Panc1 (cell line): ENCODE measurements around the gene ACO1. TPM values are rescaled to one million over a fixed set of nuclear protein-coding genes. Genes with fewer than 3 reads are reported as not detected.

Experiments used
- ATAC-seq: fragments of 200-7000 bp; cut with Tn5 transposase; 2 replicates; pipeline ENCODE4 v1.9.1; 2020; ENCODE audit warnings: mild to moderate bottlenecking, moderate library complexity
- BruUV-seq: library from RNA; stranded (reverse); fragments of 400-500 nt; replicated peaks from 2 replicates; lab custom pipeline; 2021; lab: Mats Ljungman, UMichigan
- CTCF ChIA-PET: fragments of 300-600 bp; sonication (Branson Sonifier 250); formaldehyde crosslinking; loops from one replicate; lab custom pipeline; 2022; ENCODE audit warnings: antibody characterized with exemption; lab: Charles Lee
- POLR2A ChIA-PET: fragments of 300-600 bp; sonication (Branson Sonifier 250); formaldehyde crosslinking; loops from one replicate; lab custom pipeline; 2022; ENCODE audit warnings: antibody characterized with exemption; lab: Charles Lee
- DNase-seq: peaks from one replicate; pipeline ENCODE4 v3.0.0-alpha.2; 2010; ENCODE audit warnings: low read depth, low spot score
- H3K27ac ChIP-seq: 2 replicates; pipeline ENCODE4 v1.5.1; 2011; ENCODE audit warnings: mild to moderate bottlenecking, low read length, inconsistent platforms
- H3K27me3 ChIP-seq: fragments of 200-500 bp; sonication (Bioruptor generic); 2 replicates; pipeline ENCODE4 v1.6.0; 2014; ENCODE audit warnings: low read length, inconsistent platforms; ENCODE audit not compliant: control insufficient read depth, insufficient read depth
- H3K36me3 ChIP-seq: fragments of 200-500 bp; sonication (Bioruptor generic); 2 replicates; pipeline ENCODE4 v1.5.1; 2014; ENCODE audit warnings: inconsistent platforms, mild to moderate bottlenecking, low read length, moderate library complexity; ENCODE audit not compliant: control insufficient read depth, insufficient read depth
- H3K4me1 ChIP-seq: 2 replicates; pipeline ENCODE4 v1.5.1; 2011; ENCODE audit warnings: inconsistent platforms, mild to moderate bottlenecking, low read length, moderate library complexity; ENCODE audit not compliant: control insufficient read depth, insufficient read depth
- H3K4me3 ChIP-seq, 2 experiments: 2 replicates each; pipeline ENCODE4 v1.5.1; 2011 to 2012; ENCODE audit warnings: low read depth in 2 of 2, low read length in 2 of 2, mild to moderate bottlenecking in 2 of 2, inconsistent platforms in 1 of 2, moderate library complexity in 1 of 2
- H3K9me3 ChIP-seq: fragments of 200-500 bp; sonication (Bioruptor generic); 2 replicates; pipeline ENCODE4 v1.5.1; 2014; ENCODE audit warnings: low read depth, mild to moderate bottlenecking, inconsistent platforms, low read length, moderate library complexity; ENCODE audit not compliant: control insufficient read depth, insufficient read depth
- CTCF ChIP-seq: fragments of 450-650 bp; IDR thresholded peaks from 2 replicates; pipeline ENCODE4 v1.5.1; 2017; ENCODE audit warnings: mild to moderate bottlenecking
- POLR2AphosphoS5 ChIP-seq: IDR thresholded peaks from 2 replicates; pipeline ENCODE4 v1.6.1; 2012; ENCODE audit warnings: mild to moderate bottlenecking, low read depth, low read length, moderate library complexity
- REST ChIP-seq, 2 experiments: IDR thresholded peaks; 2 replicates each; pipeline ENCODE4 v1.6.1; 2011 to 2012; ENCODE audit warnings: low read depth in 2 of 2, control low read depth in 1 of 2, low read length in 1 of 2, mild to moderate bottlenecking in 1 of 2, moderate library complexity in 1 of 2; ENCODE audit not compliant: insufficient read depth in 1 of 2
- SIN3A ChIP-seq: IDR thresholded peaks from 2 replicates; pipeline ENCODE4 v1.6.1; 2012; ENCODE audit warnings: low read depth, mild to moderate bottlenecking, low read length, moderate library complexity, borderline replicate concordance; ENCODE audit not compliant: insufficient read depth
- TCF7L2 ChIP-seq: IDR thresholded peaks from 2 replicates; pipeline ENCODE4 v1.6.1; 2011; ENCODE audit warnings: mild to moderate bottlenecking, low read depth, low read length, inconsistent platforms
- in situ Hi-C: cut with HindIII; loops from 2 replicates; pipeline ENCODE4 v1.10.0; 2016; ENCODE audit warnings: low sequenced_read_pairs, low pct_unique_long_range_greater_than_20kb
- intact Hi-C: fragments of 100-400 bp; cut with micrococcal nuclease; formaldehyde crosslinking; loops from one replicate; pipeline ENCODE4 v1.10.0; 2022; ENCODE audit not compliant: unreplicated experiment
- total RNA-seq: library from RNA; stranded (reverse); gene quantifications from one replicate; pipeline ENCODE4 v1.2.1, GENCODE V29; 2021; ENCODE audit not compliant: unreplicated experiment

The ACO1 gene
- total RNA-seq, 1 experiment from 2014 or later = 49.3 TPM

GRCh38 chr9:32490601-32491000, 106.2 kb downstream of the ACO1 start:
- no peak for DNase-seq
- BruUV-seq = no TSS peak
- Histone ChIP-seq H3K4me1 (no peaks in the 10 kb centered on the region), H3K4me3 (no peak overlapping the region), H3K9me3 (no peaks in the 10 kb centered on the region), H3K27me3 (no peaks in the 10 kb centered on the region), H3K27ac (no peak overlapping the region), H3K36me3 (peaks cover 27% of the 10 kb centered on the region)
- in situ Hi-C loops = no loop called here
- CTCF ChIA-PET = no interaction called here
- intact Hi-C loops = no loop called here
- TF ChIP-seq SIN3A (no peak), REST (IDR thresholded peaks at IDR 0.05; ENCODE audit: insufficient read depth in 1 of 2, low read depth in 2 of 2, low read length in 1 of 2) (no peak), TCF7L2 (no peak), CTCF (no peak), POLR2AphosphoS5 (no peak)
- ATAC-seq = no peak
- POLR2A ChIA-PET = interaction anchor here (0.5 kb wide), 1 partner anchor 38 kb away, joined by 3 read pairs; no protein-coding TSS in a partner anchor

GRCh38 chr9:32497921-32498320, 113.5 kb downstream of the ACO1 start:
- CTCF ChIA-PET = no interaction called here
- no peak overlapping the region for H3K4me3 ChIP-seq
- DNase-seq (no peak), ATAC-seq (no peak)
- peaks cover 3% of the 10 kb centered on the region for H3K36me3 ChIP-seq
- no peaks in the 10 kb centered on the region for H3K27me3 ChIP-seq
- in situ Hi-C loops = no loop called here
- no peaks in the 10 kb centered on the region; the same call in 1 of the 2 replicates for H3K4me1 ChIP-seq
- intact Hi-C loops = no loop called here
- TF ChIP-seq REST (IDR thresholded peaks at IDR 0.05; ENCODE audit: insufficient read depth in 1 of 2, low read depth in 2 of 2, low read length in 1 of 2) (no peak), CTCF (no peak), TCF7L2 (no peak), SIN3A (no peak), POLR2AphosphoS5 (no peak)
- H3K9me3 ChIP-seq = no peaks in the 10 kb centered on the region
- POLR2A ChIA-PET = no interaction called here
- H3K27ac ChIP-seq = no peak overlapping the region
- no TSS peak for BruUV-seq
